ENCODE data around the gene MCTP1.

Gene MCTP1

GRCh38 chr5:94699562-94699961 lies 585.3 kb downstream of the MCTP1 start:
- TF ChIP-seq JUND (IDR thresholded peaks at IDR 0.05; ENCODE audit: low read depth): no peak
- no peak for DNase-seq (ENCODE audit: low read depth in 1 of 2, low spot score in 1 of 2)
- in situ Hi-C loops (cut with HindIII; ENCODE audit: low pct_unique_long_range_greater_than_20kb, low sequenced_read_pairs): no loop called here

GRCh38 chr5:94698197-94698596 lies 586.7 kb downstream of the MCTP1 start:
- DNase-seq (ENCODE audit: low read depth in 1 of 2, low spot score in 1 of 2): no peak
- no peak for TF ChIP-seq JUND (IDR thresholded peaks at IDR 0.05; ENCODE audit: low read depth)
- in situ Hi-C loops (cut with HindIII; ENCODE audit: low pct_unique_long_range_greater_than_20kb, low sequenced_read_pairs): no loop called here

GRCh38 chr5:94694671-94695070 lies 590.2 kb downstream of the MCTP1 start:
- in situ Hi-C loops (cut with HindIII; ENCODE audit: low pct_unique_long_range_greater_than_20kb, low sequenced_read_pairs): no loop called here
- no peak for TF ChIP-seq JUND (IDR thresholded peaks at IDR 0.05; ENCODE audit: low read depth)
- DNase-seq (ENCODE audit: low read depth in 1 of 2, low spot score in 1 of 2): no peak

GRCh38 chr5:94693845-94694370 lies 591.0 kb downstream of the MCTP1 start:
- in situ Hi-C loops (cut with HindIII; ENCODE audit: low pct_unique_long_range_greater_than_20kb, low sequenced_read_pairs): no loop called here
- no peak for DNase-seq (ENCODE audit: low read depth in 1 of 2, low spot score in 1 of 2)
- no peak for TF ChIP-seq JUND (IDR thresholded peaks at IDR 0.05; ENCODE audit: low read depth)

GRCh38 chr5:94693043-94693822 lies 591.7 kb downstream of the MCTP1 start:
- in situ Hi-C loops (cut with HindIII; ENCODE audit: low pct_unique_long_range_greater_than_20kb, low sequenced_read_pairs): no loop called here
- DNase-seq (ENCODE audit: low read depth in 1 of 2, low spot score in 1 of 2): peak in 1 of 2 experiments; percentile 65
- TF ChIP-seq JUND (IDR thresholded peaks at IDR 0.05; ENCODE audit: low read depth): no peak

GRCh38 chr5:94692581-94692980 lies 592.3 kb downstream of the MCTP1 start:
- no peak for TF ChIP-seq JUND (IDR thresholded peaks at IDR 0.05; ENCODE audit: low read depth)
- no peak for DNase-seq (ENCODE audit: low read depth in 1 of 2, low spot score in 1 of 2)
- in situ Hi-C loops (cut with HindIII; ENCODE audit: low pct_unique_long_range_greater_than_20kb, low sequenced_read_pairs): no loop called here

GRCh38 chr5:94691949-94692348 lies 592.9 kb downstream of the MCTP1 start:
- in situ Hi-C loops (cut with HindIII; ENCODE audit: low pct_unique_long_range_greater_than_20kb, low sequenced_read_pairs): no loop called here
- DNase-seq (ENCODE audit: low read depth in 1 of 2, low spot score in 1 of 2): no peak
- TF ChIP-seq JUND (IDR thresholded peaks at IDR 0.05; ENCODE audit: low read depth): no peak

GRCh38 chr5:94691291-94691690 lies 593.6 kb downstream of the MCTP1 start:
- no peak for DNase-seq (ENCODE audit: low read depth in 1 of 2, low spot score in 1 of 2)
- in situ Hi-C loops (cut with HindIII; ENCODE audit: low pct_unique_long_range_greater_than_20kb, low sequenced_read_pairs): no loop called here
- no peak for TF ChIP-seq JUND (IDR thresholded peaks at IDR 0.05; ENCODE audit: low read depth)

GRCh38 chr5:94690778-94691177 lies 594.1 kb downstream of the MCTP1 start:
- no peak for DNase-seq (ENCODE audit: low read depth in 1 of 2, low spot score in 1 of 2)
- no peak for TF ChIP-seq JUND (IDR thresholded peaks at IDR 0.05; ENCODE audit: low read depth)
- in situ Hi-C loops (cut with HindIII; ENCODE audit: low pct_unique_long_range_greater_than_20kb, low sequenced_read_pairs): no loop called here

- in situ Hi-C loops (cut with HindIII; ENCODE audit: low pct_unique_long_range_greater_than_20kb, low sequenced_read_pairs): no loop called here
- TF ChIP-seq JUND (IDR thresholded peaks at IDR 0.05; ENCODE audit: low read depth): no peak
- no peak for DNase-seq (ENCODE audit: low read depth in 1 of 2, low spot score in 1 of 2)
Measured at GRCh38 chr5:94689908-94690307, 595.0 kb downstream of the MCTP1 start.

- in situ Hi-C loops (cut with HindIII; ENCODE audit: low pct_unique_long_range_greater_than_20kb, low sequenced_read_pairs): no loop called here
- TF ChIP-seq JUND (IDR thresholded peaks at IDR 0.05; ENCODE audit: low read depth): no peak
- peak in 1 of 2 experiments; percentile 5 for DNase-seq (ENCODE audit: low read depth in 1 of 2, low spot score in 1 of 2)
Measured at GRCh38 chr5:94682814-94683520, 601.9 kb downstream of the MCTP1 start.

GRCh38 chr5:94675965-94676618 lies 608.8 kb downstream of the MCTP1 start:
- in situ Hi-C loops (cut with HindIII; ENCODE audit: low pct_unique_long_range_greater_than_20kb, low sequenced_read_pairs): no loop called here
- DNase-seq (ENCODE audit: low read depth in 1 of 2, low spot score in 1 of 2): no peak
- no peak for TF ChIP-seq JUND (IDR thresholded peaks at IDR 0.05; ENCODE audit: low read depth)
